Right renal pelvis (tissue), 4 donors: ENCODE results near the gene TMEM250. TPM values are rescaled to one million over a fixed set of nuclear protein-coding genes. Genes with fewer than 3 reads are reported as not detected.

Source experiments
- polyA plus RNA-seq, 4 donors: library from polyadenylated mRNA; unstranded; fragments of 120-200 nt; gene quantifications; one replicate each; pipeline ENCODE4 v1.2.1, GENCODE V29; 2013; ENCODE audit not compliant: insufficient read length in 4 of 4

Gene TMEM250
- polyA plus RNA-seq, 4 donors, result 16.7 to 23.5 (median 18.3) TPM

Other genes with a start within 250 kb of the TMEM250 start
- gene CAMSAP1, start 211.3 kb downstream of the TMEM250 start, polyA plus RNA-seq, result 10 to 100 TPM; 23.7 to 24.9 (median 24.2) TPM
- gene UBAC1, start 157.5 kb downstream of the TMEM250 start, polyA plus RNA-seq, result 10 to 100 TPM; 28.1 to 31.1 (median 28.6) TPM
- 1 to 10 TPM; 8.5 to 9.3 (median 8.9) TPM for gene NACC2, start 23.6 kb downstream of the TMEM250 start, polyA plus RNA-seq
- gene LHX3, start 86.3 kb upstream of the TMEM250 start, polyA plus RNA-seq, result not detected
- gene QSOX2, start 126.9 kb upstream of the TMEM250 start, polyA plus RNA-seq, result 10 to 100 TPM; 16.3 to 17.5 (median 16.6) TPM
- 1 to 10 TPM; 1.8 to 3.3 (median 2.2) TPM for gene CCDC187, start 185.2 kb upstream of the TMEM250 start, polyA plus RNA-seq
- 10 to 100 TPM; 30.6 to 42.3 (median 32.0) TPM for gene GPSM1, start 208.7 kb upstream of the TMEM250 start, polyA plus RNA-seq
- gene DNLZ, start 244.9 kb upstream of the TMEM250 start, polyA plus RNA-seq, result 10 to 100 TPM in 1 of 4 donors, 1 to 10 TPM in 3; 5.6 to 13.9 (median 8.0) TPM